Activated CD4-positive, alpha-beta memory T cell treated with anti-CD3 and anti-CD28 coated beads for 36 hours (primary cell): Measurements from ENCODE around the gene HBB. TPM values are rescaled to one million over a fixed set of nuclear protein-coding genes. Genes with fewer than 3 reads are reported as not detected.

Experiments
- CTCF ChIA-PET: fragments of 350-600 bp; sonication (Branson Sonifier 250); formaldehyde crosslinking; loops from one replicate; lab custom pipeline; 2021; ENCODE audit warnings: antibody characterized with exemption, inconsistent platforms; lab: Charles Lee
- POLR2A ChIA-PET: fragments of 350-600 bp; sonication (Branson Sonifier 250); formaldehyde crosslinking; loops from one replicate; lab custom pipeline; 2021; ENCODE audit warnings: antibody characterized with exemption; lab: Charles Lee
- DNase-seq: peaks from one replicate; pipeline ENCODE4 v3.0.0-alpha.2; 2020
- H3K27ac Mint-ChIP-seq: one replicate; pipeline ENCODE4 v1.8.0; 2021; ENCODE audit warnings: mixed read lengths
- H3K27me3 Mint-ChIP-seq: one replicate; pipeline ENCODE4 v1.8.0; 2021; ENCODE audit warnings: mixed read lengths
- H3K36me3 Mint-ChIP-seq: one replicate; pipeline ENCODE4 v1.8.0; 2021; ENCODE audit warnings: mixed read lengths
- H3K4me1 Mint-ChIP-seq: one replicate; pipeline ENCODE4 v1.8.0; 2021; ENCODE audit warnings: low read depth, mixed read lengths
- H3K4me3 Mint-ChIP-seq: one replicate; pipeline ENCODE4 v1.8.0; 2021; ENCODE audit warnings: mild to moderate bottlenecking, mixed read lengths
- H3K9me3 Mint-ChIP-seq: one replicate; pipeline ENCODE4 v1.8.0; 2021; ENCODE audit warnings: mixed read lengths
- intact Hi-C: fragments of 100-400 bp; cut with micrococcal nuclease; formaldehyde crosslinking; loops from one replicate; pipeline ENCODE4 v1.15.1; 2023
- total RNA-seq, 2 experiments: library from RNA; stranded (reverse); gene quantifications; one replicate each; pipeline ENCODE4 v1.2.3, GENCODE V29; 2021

HBB gene
- total RNA-seq, 2 experiments from 2014 or later, result not detected

DNA sequence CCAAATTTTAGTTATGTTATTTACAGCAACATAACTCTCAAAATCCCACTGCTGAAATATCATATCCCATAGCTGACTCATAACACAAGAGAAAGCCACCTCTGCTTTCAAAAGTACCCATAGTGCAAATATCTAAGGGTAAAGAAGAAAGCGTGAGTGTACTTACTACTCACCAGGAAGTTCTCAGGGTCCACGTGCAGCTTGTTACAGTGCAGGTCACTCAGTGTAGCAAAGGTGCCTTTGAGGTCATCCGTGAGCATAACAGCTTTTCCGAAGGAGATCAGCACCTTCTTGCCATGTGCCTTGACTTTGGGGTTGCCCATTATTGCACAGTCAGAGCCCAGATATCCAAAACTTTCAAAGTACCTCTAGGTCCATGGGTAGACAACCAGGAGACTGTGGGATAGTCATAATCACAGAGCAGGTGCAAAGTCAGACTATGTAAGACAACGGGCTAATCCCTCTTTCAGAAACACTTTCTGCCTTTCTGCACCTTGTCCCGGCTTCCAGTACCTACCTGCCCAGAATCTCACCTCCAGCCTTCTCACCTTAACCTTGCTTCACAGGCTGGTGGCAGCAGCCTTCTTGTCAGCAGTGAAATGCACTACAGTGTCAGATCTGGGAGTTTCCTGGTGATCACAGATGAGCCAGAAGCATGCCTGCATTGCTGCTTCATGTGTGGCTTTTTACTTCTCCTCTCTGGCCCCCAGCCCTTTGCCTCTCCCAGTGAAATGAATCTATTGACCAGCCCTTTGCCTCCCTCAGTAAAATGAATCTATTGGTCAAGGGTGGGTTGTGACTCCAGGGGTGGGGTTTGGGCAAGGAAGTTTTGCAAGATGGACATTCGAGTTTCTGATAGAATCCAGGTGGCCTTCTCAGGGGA is 16.3 kb upstream of the HBB start:
- intact Hi-C loops, result no loop called here
- H3K4me3 Mint-ChIP-seq, result no peak overlapping the region
- ChIA-PET POLR2A (no interaction called here), CTCF (no interaction called here)
- no peaks in the 10 kb centered on the region for H3K27me3 Mint-ChIP-seq
- no peaks in the 10 kb centered on the region for H3K4me1 Mint-ChIP-seq
- H3K27ac Mint-ChIP-seq, result no peak overlapping the region
- H3K36me3 Mint-ChIP-seq, result no peaks in the 10 kb centered on the region
- H3K9me3 Mint-ChIP-seq, result no peaks in the 10 kb centered on the region
- DNase-seq, result no peak

DNA sequence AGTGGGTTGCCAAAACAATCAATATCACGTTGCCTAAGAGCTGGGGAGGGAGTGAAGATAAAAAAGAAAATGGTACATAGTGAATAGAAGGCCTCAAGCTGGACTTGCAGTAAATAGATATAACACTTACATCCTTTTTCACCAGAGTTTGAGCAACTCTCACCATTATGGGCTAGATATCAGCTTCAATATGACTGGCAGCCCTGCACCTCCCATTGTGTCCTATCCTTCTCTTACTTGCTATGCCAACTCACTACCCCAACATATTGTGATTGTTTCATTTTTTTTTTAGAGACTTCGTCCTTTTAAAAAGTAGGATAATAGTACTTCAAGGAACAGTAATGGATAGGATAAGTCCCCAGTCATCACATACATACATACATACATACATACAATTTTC is 15.3 kb upstream of the HBB start:
- intact Hi-C loops, result no loop called here
- H3K36me3 Mint-ChIP-seq, result no peaks in the 10 kb centered on the region
- POLR2A ChIA-PET, result no interaction called here
- DNase-seq, result no peak
- H3K4me1 Mint-ChIP-seq, result no peaks in the 10 kb centered on the region
- no peaks in the 10 kb centered on the region for H3K27me3 Mint-ChIP-seq
- no peak overlapping the region for H3K4me3 Mint-ChIP-seq
- no peak overlapping the region for H3K27ac Mint-ChIP-seq
- CTCF ChIA-PET, result no interaction called here
- H3K9me3 Mint-ChIP-seq, result no peaks in the 10 kb centered on the region

DNA sequence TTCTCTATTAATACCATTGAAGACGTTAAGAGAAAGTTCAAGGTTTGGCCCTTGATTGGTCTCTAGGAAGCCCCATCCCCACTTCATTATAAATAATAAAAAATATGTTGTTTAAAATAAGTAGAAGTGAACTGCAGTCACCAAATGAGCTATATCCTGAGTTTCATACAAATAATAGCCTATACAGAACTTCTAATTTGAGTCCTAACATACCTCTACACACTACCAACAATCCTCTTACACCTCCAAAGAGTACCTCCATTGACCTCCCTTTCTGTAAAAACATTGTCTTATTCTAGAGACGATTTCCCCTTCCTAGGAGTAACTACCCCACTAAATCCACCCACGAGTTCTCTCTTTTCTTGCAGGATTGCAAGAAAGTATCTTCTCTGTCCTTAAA is 14.6 kb upstream of the HBB start:
- Mint-ChIP-seq H3K9me3 (no peaks in the 10 kb centered on the region), H3K27ac (no peak overlapping the region), H3K27me3 (no peaks in the 10 kb centered on the region), H3K36me3 (no peaks in the 10 kb centered on the region), H3K4me3 (no peak overlapping the region), H3K4me1 (no peaks in the 10 kb centered on the region)
- intact Hi-C loops, result no loop called here
- POLR2A ChIA-PET, result no interaction called here
- CTCF ChIA-PET, result no interaction called here
- no peak for DNase-seq

DNA sequence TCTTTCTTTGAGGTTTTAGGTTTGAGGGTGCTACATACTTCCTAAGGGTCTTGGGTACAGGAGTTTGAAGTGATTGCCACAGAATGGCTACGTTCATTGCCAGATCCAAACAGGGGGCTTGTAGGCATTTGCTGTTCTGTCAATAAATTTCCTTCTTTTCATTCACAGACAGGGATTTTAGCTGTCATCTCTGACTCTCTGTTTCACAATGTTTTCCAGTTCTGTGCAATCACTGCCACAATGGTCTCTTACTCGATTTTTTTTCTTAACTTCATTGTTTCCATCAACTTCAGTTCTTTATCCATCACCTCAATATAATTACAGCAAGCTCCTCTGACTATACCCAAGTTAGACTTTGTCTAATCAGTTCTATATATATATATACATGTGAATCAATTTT is 13.6 kb upstream of the HBB start:
- H3K27ac Mint-ChIP-seq, result no peak overlapping the region
- H3K4me1 Mint-ChIP-seq, result no peaks in the 10 kb centered on the region
- no peak for DNase-seq
- no peaks in the 10 kb centered on the region for H3K27me3 Mint-ChIP-seq
- H3K36me3 Mint-ChIP-seq, result no peaks in the 10 kb centered on the region
- intact Hi-C loops, result no loop called here
- POLR2A ChIA-PET, result no interaction called here
- H3K9me3 Mint-ChIP-seq, result no peaks in the 10 kb centered on the region
- CTCF ChIA-PET, result no interaction called here
- no peak overlapping the region for H3K4me3 Mint-ChIP-seq

DNA sequence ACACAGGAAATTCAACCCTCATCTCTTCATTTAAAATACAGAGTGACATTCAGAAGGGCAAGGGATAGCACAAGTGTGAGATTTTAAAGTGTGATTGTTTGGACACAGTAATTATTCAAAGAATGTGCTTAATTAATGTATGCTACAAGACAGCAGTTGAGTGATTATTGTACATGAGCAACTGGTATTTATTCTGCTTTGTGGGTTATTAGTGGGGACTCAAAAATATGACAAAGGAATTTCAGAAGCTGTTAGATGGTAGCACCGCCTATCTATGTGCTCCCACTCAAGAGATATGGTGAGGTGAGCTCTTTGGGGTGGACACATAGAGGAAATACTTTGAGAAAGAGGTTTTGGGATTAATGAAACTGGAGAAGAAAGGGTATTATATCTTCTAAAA is 13.2 kb upstream of the HBB start:
- Mint-ChIP-seq H3K36me3 (no peaks in the 10 kb centered on the region), H3K27ac (no peak overlapping the region), H3K27me3 (no peaks in the 10 kb centered on the region), H3K4me1 (no peaks in the 10 kb centered on the region), H3K9me3 (no peaks in the 10 kb centered on the region), H3K4me3 (no peak overlapping the region)
- no peak for DNase-seq
- ChIA-PET POLR2A (no interaction called here), CTCF (no interaction called here)
- intact Hi-C loops, result no loop called here

DNA sequence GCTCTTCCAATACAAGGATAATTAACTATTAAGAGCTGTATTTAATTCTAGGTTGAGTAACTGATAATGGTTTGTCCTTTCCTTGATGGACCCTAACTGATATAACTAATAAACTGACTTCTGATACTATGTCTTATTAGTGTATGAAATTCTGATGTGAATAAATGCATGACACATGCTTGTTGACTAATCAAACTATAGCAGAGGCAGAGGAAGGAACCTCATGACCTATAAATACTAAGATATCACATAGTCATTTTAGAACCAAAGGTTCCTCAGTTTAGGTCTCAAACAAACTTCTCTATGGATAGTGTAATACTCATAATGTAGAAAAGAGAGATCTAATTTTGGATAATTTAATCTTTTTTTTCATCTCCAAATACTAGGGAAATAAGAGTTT is 12.2 kb upstream of the HBB start:
- intact Hi-C loops, result no loop called here
- ChIA-PET POLR2A (no interaction called here), CTCF (no interaction called here)
- Mint-ChIP-seq H3K4me1 (peaks cover 5% of the 10 kb centered on the region), H3K36me3 (no peaks in the 10 kb centered on the region), H3K4me3 (no peak overlapping the region), H3K27ac (no peak overlapping the region), H3K27me3 (no peaks in the 10 kb centered on the region), H3K9me3 (no peaks in the 10 kb centered on the region)
- DNase-seq, result no peak

DNA sequence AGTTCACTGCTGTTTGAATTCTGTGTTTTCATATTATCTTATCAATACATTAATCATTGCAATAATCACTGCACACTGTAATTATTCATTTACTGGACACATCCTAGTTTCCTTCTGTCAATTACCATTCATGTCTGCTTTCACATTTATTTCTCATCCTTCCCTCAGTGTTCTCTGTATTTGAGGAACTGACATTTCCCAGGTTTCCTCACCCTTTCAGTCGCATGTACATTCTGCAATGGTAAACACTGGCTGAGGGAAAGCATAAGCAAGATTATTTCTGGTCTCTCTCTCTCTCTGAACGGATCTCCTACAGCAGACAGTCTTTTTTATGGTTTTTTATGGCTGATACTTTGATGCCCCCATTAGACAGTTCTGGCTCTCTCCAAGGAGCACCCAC is 11.6 kb upstream of the HBB start:
- no peak overlapping the region for H3K4me3 Mint-ChIP-seq
- DNase-seq, result no peak
- H3K27me3 Mint-ChIP-seq, result no peaks in the 10 kb centered on the region
- ChIA-PET POLR2A (no interaction called here), CTCF (no interaction called here)
- H3K27ac Mint-ChIP-seq, result no peak overlapping the region
- intact Hi-C loops, result no loop called here
- peaks cover 5% of the 10 kb centered on the region for H3K4me1 Mint-ChIP-seq
- H3K36me3 Mint-ChIP-seq, result no peaks in the 10 kb centered on the region
- H3K9me3 Mint-ChIP-seq, result no peaks in the 10 kb centered on the region

DNA sequence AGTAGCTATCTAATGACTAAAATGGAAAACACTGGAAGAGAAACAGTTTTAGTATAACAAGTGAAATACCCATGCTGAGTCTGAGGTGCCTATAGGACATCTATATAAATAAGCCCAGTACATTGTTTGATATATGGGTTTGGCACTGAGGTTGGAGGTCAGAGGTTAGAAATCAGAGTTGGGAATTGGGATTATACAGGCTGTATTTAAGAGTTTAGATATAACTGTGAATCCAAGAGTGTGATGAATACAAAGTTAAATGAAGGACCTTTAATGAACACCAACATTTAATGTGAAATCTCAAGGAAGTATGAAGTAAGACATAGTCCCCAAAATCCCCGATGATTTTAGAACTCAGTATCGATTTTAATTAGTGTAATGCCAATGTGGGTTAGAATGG is 10.5 kb upstream of the HBB start:
- Mint-ChIP-seq H3K36me3 (no peaks in the 10 kb centered on the region), H3K27me3 (no peaks in the 10 kb centered on the region), H3K4me1 (peaks cover 5% of the 10 kb centered on the region), H3K9me3 (no peaks in the 10 kb centered on the region), H3K27ac (no peak overlapping the region), H3K4me3 (no peak overlapping the region)
- ChIA-PET POLR2A (no interaction called here), CTCF (no interaction called here)
- DNase-seq, result no peak
- intact Hi-C loops, result no loop called here

DNA sequence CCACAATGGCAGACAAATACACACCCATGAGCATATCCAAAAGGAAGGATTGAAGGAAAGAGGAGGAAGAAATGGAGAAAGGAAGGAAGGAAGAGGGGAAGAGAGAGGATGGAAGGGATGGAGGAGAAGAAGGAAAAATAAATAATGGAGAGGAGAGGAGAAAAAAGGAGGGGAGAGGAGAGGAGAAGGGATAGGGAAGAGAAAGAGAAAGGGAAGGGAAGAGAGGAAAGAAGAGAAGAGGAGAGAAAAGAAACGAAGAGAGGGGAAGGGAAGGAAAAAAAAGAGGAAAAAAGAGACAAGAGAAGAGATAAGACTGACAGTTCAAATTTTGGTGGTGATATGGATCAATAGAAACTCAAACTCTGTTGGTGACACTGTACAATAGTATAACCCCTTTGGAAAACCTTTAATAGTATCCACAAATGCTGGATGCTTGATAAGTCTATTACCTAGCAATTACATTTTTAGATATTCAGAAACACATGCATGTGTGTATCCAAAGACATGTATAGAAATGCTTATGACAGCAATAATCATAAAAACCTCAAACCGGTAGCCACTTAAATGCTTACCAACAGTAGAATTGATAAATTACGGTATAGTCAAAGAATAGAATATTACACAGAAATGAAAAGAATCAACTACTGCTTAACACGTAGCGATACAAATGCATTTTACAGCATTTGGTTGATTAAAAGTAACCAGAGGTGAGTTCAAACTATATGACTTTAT is 8.7 kb upstream of the HBB start:
- no peak for DNase-seq
- Mint-ChIP-seq H3K27ac (no peak overlapping the region), H3K27me3 (no peaks in the 10 kb centered on the region), H3K4me3 (no peak overlapping the region), H3K9me3 (no peaks in the 10 kb centered on the region), H3K36me3 (no peaks in the 10 kb centered on the region), H3K4me1 (peaks cover 5% of the 10 kb centered on the region)
- ChIA-PET CTCF (no interaction called here), POLR2A (no interaction called here)
- intact Hi-C loops, result no loop called here

DNA sequence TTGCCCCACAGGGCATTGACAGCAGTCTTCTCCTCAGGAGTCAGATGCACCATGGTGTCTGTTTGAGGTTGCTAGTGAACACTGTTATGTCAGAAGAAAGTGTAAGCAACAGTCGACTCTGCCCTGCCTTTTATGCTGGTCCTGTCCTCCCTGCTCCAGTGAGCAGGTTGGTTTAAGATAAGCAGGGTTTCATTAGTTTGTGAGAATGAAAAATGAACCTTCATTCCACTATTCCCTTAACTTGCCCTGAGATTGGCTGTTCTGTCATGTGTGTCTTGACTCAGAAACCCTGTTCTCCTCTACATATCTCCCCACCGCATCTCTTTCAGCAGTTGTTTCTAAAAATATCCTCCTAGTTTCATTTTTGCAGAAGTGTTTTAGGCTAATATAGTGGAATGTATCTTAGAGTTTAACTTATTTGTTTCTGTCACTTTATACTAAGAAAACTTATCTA is 7.5 kb upstream of the HBB start, which contains the start of gene HBD:
TSS of gene HBD (minus strand) at position 103 of the 454 bp plus-strand sequence. CDS start at position 53, 50 bp downstream.
- Mint-ChIP-seq H3K27ac (no peak within 1 kb of the TSS), H3K9me3 (no peaks in the 10 kb centered on the region)
- POLR2A ChIA-PET, result no interaction called here

DNA sequence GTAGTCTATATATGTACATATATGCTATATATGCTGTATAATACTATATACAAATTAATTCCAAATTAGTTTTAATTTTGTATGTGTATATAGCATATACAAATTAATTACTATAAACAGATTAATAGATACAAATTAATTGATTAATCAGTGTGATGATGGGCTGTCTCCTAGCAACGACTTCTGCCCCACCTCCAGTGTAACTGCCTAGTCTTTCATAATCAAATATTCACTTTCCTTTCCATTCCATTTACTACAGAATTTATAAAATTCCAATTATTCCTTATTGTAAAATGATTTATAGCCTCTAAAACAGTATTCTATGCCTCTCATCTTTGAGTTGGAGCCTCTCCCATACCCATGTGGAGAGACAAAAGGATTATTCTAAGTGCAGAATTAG is 6.4 kb upstream of the HBB start:
- Mint-ChIP-seq H3K27me3 (no peaks in the 10 kb centered on the region), H3K36me3 (no peaks in the 10 kb centered on the region), H3K9me3 (no peaks in the 10 kb centered on the region), H3K4me3 (no peak overlapping the region), H3K4me1 (peaks cover 5% of the 10 kb centered on the region), H3K27ac (no peak overlapping the region)
- CTCF ChIA-PET, result no interaction called here
- POLR2A ChIA-PET, result no interaction called here
- no peak for DNase-seq
- intact Hi-C loops, result no loop called here

More for the DNA sequence above, 7.5 kb upstream of the HBB start, which contains the start of gene HBD:
- H3K36me3 Mint-ChIP-seq, result no peaks in the 10 kb centered on the region
- H3K4me3 Mint-ChIP-seq, result no peak within 1 kb of the TSS
- CTCF ChIA-PET, result no interaction called here
- intact Hi-C loops, result no loop called here
- H3K4me1 Mint-ChIP-seq, result peaks cover 5% of the 10 kb centered on the region
- no peaks in the 10 kb centered on the region for H3K27me3 Mint-ChIP-seq
- no peak for DNase-seq

DNA sequence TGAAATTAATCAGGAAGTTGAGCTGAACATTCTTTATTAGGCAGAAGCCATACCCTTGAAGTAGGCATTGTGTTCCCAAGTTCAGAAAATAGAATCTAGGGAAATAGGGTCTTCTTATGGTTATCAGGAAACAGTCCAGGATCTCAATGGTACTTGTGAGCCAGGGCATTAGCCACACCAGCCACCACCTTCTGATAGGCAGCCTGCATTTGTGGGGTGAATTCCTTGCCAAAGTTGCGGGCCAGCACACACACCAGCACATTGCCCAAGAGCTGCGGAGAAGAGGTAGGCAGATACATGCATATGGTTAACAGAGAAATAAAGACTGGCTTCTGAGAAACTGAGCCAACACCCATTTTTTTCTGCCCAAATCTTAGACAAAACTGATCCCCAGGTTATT is 6.0 kb upstream of the HBB start:
- no peak overlapping the region for H3K4me3 Mint-ChIP-seq
- H3K27me3 Mint-ChIP-seq, result no peaks in the 10 kb centered on the region
- no peaks in the 10 kb centered on the region for H3K36me3 Mint-ChIP-seq
- H3K9me3 Mint-ChIP-seq, result no peaks in the 10 kb centered on the region
- ChIA-PET POLR2A (no interaction called here), CTCF (no interaction called here)
- no peak overlapping the region for H3K27ac Mint-ChIP-seq
- H3K4me1 Mint-ChIP-seq, result peaks cover 5% of the 10 kb centered on the region
- intact Hi-C loops, result no loop called here
- no peak for DNase-seq
